Lower lobe of right lung (tissue), 2 donors: ENCODE data around the gene RNU2-1. TPM values are rescaled to one million over a fixed set of nuclear protein-coding genes. Genes with fewer than 3 reads are reported as not detected.

Source experiments
- ATAC-seq, 2 donors: fragments of 200-7000 bp; cut with Tn5 transposase; one replicate each; pipeline ENCODE4 v1.9.1; 2020 to 2022; ENCODE audit warnings: mild to moderate bottlenecking in 2 of 2, moderate library complexity in 2 of 2
- DNase-seq: peaks from one replicate; pipeline ENCODE4 v3.0.0-alpha.2; 2020
- H3K27ac ChIP-seq: fragments of 200-600 bp; one replicate; pipeline ENCODE4 v1.8.0; 2022
- H3K27me3 ChIP-seq: fragments of 200-600 bp; one replicate; pipeline ENCODE4 v1.8.0; 2022; ENCODE audit warnings: low read depth
- H3K36me3 ChIP-seq: fragments of 200-600 bp; one replicate; pipeline ENCODE4 v1.8.0; 2022; ENCODE audit warnings: mild to moderate bottlenecking
- H3K4me1 ChIP-seq: fragments of 200-600 bp; one replicate; pipeline ENCODE4 v1.8.0; 2022
- H3K4me3 ChIP-seq: fragments of 200-600 bp; one replicate; pipeline ENCODE4 v1.8.0; 2022; ENCODE audit warnings: mild to moderate bottlenecking
- H3K9me3 ChIP-seq: fragments of 200-600 bp; one replicate; pipeline ENCODE4 v1.8.0; 2022
- intact Hi-C: fragments of 100-400 bp; cut with DNase I; formaldehyde crosslinking; loops from one replicate; pipeline ENCODE4 v1.11.0; 2022
- total RNA-seq: library from RNA; stranded (reverse); fragmentation: NEBNext Ultra II Directional; extraction: Animal tissue kit (Norgen Biotek cat#: 25700); gene quantifications from one replicate; pipeline ENCODE4 v1.2.1, GENCODE V29; 2021
- TF ChIP-seq, protein P1 (sequence below): fragments of 200-600 bp; IDR thresholded peaks from one replicate; pipeline ENCODE4 v1.8.0; 2022; ENCODE audit warnings: antibody characterized with exemption, mild to moderate bottlenecking
- donor health status: DM: no; HTN: yes; CAD: no; lungs with severe emphysema.

The RNU2-1 gene
- total RNA-seq, 1 donor from 2014 or later: 8,279 TPM

GRCh38 chr17:43217614-43218087 lies 16.1 kb downstream of the RNU2-1 start:
- H3K4me3 ChIP-seq: no peak overlapping the region
- no peak for ATAC-seq
- TF ChIP-seq, protein P1, sequence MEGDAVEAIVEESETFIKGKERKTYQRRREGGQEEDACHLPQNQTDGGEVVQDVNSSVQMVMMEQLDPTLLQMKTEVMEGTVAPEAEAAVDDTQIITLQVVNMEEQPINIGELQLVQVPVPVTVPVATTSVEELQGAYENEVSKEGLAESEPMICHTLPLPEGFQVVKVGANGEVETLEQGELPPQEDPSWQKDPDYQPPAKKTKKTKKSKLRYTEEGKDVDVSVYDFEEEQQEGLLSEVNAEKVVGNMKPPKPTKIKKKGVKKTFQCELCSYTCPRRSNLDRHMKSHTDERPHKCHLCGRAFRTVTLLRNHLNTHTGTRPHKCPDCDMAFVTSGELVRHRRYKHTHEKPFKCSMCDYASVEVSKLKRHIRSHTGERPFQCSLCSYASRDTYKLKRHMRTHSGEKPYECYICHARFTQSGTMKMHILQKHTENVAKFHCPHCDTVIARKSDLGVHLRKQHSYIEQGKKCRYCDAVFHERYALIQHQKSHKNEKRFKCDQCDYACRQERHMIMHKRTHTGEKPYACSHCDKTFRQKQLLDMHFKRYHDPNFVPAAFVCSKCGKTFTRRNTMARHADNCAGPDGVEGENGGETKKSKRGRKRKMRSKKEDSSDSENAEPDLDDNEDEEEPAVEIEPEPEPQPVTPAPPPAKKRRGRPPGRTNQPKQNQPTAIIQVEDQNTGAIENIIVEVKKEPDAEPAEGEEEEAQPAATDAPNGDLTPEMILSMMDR: no peak
- no peak overlapping the region for H3K27ac ChIP-seq
- no peaks in the 10 kb centered on the region for H3K27me3 ChIP-seq
- H3K36me3 ChIP-seq: peaks cover 48% of the 10 kb centered on the region
- DNase-seq: no peak
- intact Hi-C loops: no loop called here
- H3K4me1 ChIP-seq: peaks cover 18% of the 10 kb centered on the region
- no peaks in the 10 kb centered on the region for H3K9me3 ChIP-seq

- ATAC-seq (no peak), DNase-seq (no peak)
- Histone ChIP-seq H3K36me3 (peaks cover 41% of the 10 kb centered on the region), H3K9me3 (no peaks in the 10 kb centered on the region), H3K27me3 (no peaks in the 10 kb centered on the region), H3K27ac (no peak overlapping the region), H3K4me3 (no peak overlapping the region), H3K4me1 (peaks cover 23% of the 10 kb centered on the region)
- intact Hi-C loops: no loop called here
- TF ChIP-seq, protein P1: no peak
Measured at GRCh38 chr17:43216762-43217613, 16.8 kb downstream of the RNU2-1 start.

GRCh38 chr17:43216369-43216761 lies 17.4 kb downstream of the RNU2-1 start:
- H3K4me3 ChIP-seq: no peak overlapping the region
- peaks cover 23% of the 10 kb centered on the region for H3K4me1 ChIP-seq
- intact Hi-C loops: no loop called here
- DNase-seq (no peak), ATAC-seq (no peak)
- H3K27me3 ChIP-seq: no peaks in the 10 kb centered on the region
- H3K36me3 ChIP-seq: peaks cover 40% of the 10 kb centered on the region
- no peaks in the 10 kb centered on the region for H3K9me3 ChIP-seq
- TF ChIP-seq, protein P1: no peak
- no peak overlapping the region for H3K27ac ChIP-seq

- Histone ChIP-seq H3K27me3 (no peaks in the 10 kb centered on the region), H3K4me1 (peaks cover 30% of the 10 kb centered on the region), H3K4me3 (no peak overlapping the region), H3K9me3 (no peaks in the 10 kb centered on the region), H3K36me3 (peaks cover 40% of the 10 kb centered on the region), H3K27ac (no peak overlapping the region)
- no peak for DNase-seq
- TF ChIP-seq, protein P1: no peak
- no peak for ATAC-seq
- intact Hi-C loops: no loop called here
Measured at GRCh38 chr17:43215341-43215740, 18.4 kb downstream of the RNU2-1 start.

DNA sequence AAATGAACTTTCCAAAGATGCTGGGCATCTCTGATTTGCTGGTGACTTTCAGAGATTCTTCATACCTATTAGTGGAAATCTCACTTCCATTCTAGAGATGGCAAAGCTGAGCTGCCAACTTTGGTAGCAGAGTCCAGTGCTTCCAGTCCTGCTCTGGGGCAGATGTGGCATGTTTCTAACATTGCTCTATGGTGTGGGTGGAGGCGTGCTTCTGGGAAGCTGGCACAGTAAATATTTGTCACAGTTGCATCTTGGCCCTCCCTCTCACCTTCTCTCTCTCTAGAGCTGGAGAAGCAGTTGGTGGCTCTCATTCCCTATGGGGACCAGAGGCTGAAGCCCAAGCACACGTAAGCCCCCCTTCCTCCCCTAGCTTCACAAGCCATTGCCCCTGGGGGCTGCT lies 20.2 kb downstream of the RNU2-1 start:
- Histone ChIP-seq H3K36me3 (peaks cover 55% of the 10 kb centered on the region), H3K4me1 (peaks cover 25% of the 10 kb centered on the region), H3K27ac (no peak overlapping the region), H3K27me3 (no peaks in the 10 kb centered on the region), H3K4me3 (no peak overlapping the region), H3K9me3 (no peaks in the 10 kb centered on the region)
- ATAC-seq (no peak), DNase-seq (no peak)
- intact Hi-C loops: no loop called here
- TF ChIP-seq, protein P1: no peak
